ENCODE measurements around the gene NRTN. TPM values are rescaled to one million over a fixed set of nuclear protein-coding genes. Genes with fewer than 3 reads are reported as not detected.

Gene NRTN
- total and polyA plus RNA-seq, 2 donors, result 2.5 to 9.8 TPM

DNA sequence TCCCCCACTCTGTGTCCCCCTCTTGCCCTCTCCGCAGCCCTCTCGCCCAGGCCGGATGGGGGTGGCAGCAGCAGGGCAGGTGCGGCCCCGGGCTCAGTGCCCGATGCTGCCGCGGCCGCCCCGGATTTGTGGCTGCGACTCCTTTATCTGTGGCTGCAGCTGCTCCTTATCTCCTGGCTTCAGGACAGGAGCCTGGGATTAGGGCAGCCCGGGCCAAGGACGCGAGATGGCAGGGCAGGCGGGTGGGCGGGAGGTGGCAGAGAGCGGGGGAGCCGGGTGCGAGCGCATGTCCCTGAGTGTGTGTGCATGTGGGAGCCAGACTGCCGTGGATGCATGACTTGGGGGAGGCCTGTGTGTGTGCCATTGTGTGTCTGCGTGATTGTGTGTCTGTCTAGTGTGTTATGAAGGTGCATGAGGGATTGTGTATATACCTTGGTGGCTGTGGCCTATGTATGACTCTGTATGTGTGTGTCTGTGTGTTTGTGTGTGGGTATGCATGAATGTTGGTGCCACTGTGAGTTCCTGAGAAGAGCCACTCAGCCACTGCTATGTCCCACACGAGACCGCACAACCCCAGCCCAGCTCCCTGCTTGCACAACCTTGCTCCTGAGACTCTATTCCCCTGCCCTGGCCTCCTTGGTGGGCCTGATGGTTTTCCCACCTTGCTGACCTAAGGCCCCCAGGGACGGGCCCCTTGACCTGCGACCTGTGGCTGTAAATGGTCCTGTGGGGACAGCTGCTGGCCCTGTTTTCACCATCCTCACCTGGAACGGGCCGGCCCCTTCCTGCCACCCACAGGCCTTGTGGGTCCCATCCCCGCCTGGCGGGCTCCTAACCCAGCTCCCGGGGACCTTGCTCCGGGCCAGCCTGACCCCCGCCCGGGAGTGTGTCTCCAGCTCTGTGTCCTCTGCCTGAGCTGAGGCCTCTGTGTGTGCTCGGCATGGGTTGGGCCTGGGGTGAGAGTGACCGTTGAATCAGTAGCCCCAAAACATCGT lies 5.3 kb upstream of the NRTN start:
- no peak for DNase-seq (ENCODE audit: extremely low spot score)
- WGBS, result 53% methylated on average over 37 of the region's 37 CpGs
- H3K27ac ChIP-seq (ENCODE audit: low read depth), result no peak overlapping the region
- H3K4me3 ChIP-seq (ENCODE audit: low read depth, low read length), result no peak overlapping the region
- no peaks in the 10 kb centered on the region for H3K4me1 ChIP-seq (ENCODE audit: insufficient read depth)
- no peaks in the 10 kb centered on the region for H3K36me3 ChIP-seq (ENCODE audit: insufficient read depth)

- H3K36me3 ChIP-seq (ENCODE audit: insufficient read depth), result no peaks in the 10 kb centered on the region
- no peak overlapping the region for H3K27ac ChIP-seq (ENCODE audit: low read depth)
- DNase-seq (ENCODE audit: extremely low spot score), result no peak
- 77% methylated on average over 17 of the region's 17 CpGs for WGBS
- H3K4me1 ChIP-seq (ENCODE audit: insufficient read depth), result no peaks in the 10 kb centered on the region
- H3K4me3 ChIP-seq (ENCODE audit: low read depth, low read length), result no peak overlapping the region
These were observed 4.3 kb upstream of the NRTN start for GRCh38 chr19:5800361-5801270.

DNA sequence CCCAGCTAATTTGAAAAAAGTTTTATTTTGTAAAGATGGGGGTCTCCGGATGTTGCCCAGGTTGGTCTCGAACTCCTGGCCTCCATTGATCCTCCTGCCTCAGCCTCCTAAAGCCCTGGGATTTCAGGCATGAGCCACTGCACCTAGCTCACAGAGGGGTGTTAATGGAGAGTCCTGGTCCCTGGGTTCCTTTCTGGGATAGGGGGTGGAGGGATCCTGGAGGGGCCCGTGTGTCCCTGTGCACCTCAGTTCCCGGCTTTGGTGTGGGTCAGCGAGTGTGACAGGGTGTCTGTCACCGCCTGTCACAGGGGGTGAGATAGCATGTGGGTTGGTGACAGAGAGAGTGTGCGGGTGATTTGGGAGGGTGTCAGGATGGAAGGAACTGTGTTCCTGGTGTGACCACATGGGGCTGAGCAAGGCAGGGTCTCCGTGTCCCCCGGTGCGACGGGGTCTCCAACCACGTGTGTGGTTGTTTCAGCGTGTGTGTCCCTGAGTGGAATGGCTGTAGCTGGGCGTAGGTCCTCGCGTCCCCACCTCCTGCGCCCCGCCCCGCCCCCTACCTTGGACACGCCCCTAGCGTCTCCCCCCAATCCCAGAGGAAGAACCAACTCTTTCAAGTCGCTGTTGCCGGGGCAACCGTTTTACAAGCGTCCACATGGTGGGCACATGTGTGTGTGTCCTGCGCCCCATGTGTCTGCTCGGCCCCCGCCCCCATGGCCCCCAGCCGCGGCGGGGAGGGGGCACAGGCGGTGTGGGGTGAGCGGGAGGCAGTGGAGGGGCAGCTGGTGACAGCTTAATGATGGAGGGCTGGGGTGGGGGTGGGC lies 2.9 kb upstream of the NRTN start:
- peak; percentile 42 for DNase-seq (ENCODE audit: extremely low spot score)
- no peak overlapping the region for H3K4me3 ChIP-seq (ENCODE audit: low read depth, low read length)
- WGBS, result 16% methylated on average over 33 of the region's 33 CpGs
- no peak overlapping the region for H3K27ac ChIP-seq (ENCODE audit: low read depth)
- H3K36me3 ChIP-seq (ENCODE audit: insufficient read depth), result no peaks in the 10 kb centered on the region
- no peaks in the 10 kb centered on the region for H3K4me1 ChIP-seq (ENCODE audit: insufficient read depth)

GRCh38 chr19:5803441-5803751 lies 1.5 kb upstream of the NRTN start:
- Histone ChIP-seq H3K4me1 (ENCODE audit: insufficient read depth) (no peaks in the 10 kb centered on the region), H3K4me3 (ENCODE audit: low read depth, low read length) (peak overlapping the region; percentile 16), H3K36me3 (ENCODE audit: insufficient read depth) (no peaks in the 10 kb centered on the region), H3K27ac (ENCODE audit: low read depth) (no peak overlapping the region)
- no peak for DNase-seq (ENCODE audit: extremely low spot score)
- 7% methylated on average over 8 of the region's 8 CpGs for WGBS

DNA sequence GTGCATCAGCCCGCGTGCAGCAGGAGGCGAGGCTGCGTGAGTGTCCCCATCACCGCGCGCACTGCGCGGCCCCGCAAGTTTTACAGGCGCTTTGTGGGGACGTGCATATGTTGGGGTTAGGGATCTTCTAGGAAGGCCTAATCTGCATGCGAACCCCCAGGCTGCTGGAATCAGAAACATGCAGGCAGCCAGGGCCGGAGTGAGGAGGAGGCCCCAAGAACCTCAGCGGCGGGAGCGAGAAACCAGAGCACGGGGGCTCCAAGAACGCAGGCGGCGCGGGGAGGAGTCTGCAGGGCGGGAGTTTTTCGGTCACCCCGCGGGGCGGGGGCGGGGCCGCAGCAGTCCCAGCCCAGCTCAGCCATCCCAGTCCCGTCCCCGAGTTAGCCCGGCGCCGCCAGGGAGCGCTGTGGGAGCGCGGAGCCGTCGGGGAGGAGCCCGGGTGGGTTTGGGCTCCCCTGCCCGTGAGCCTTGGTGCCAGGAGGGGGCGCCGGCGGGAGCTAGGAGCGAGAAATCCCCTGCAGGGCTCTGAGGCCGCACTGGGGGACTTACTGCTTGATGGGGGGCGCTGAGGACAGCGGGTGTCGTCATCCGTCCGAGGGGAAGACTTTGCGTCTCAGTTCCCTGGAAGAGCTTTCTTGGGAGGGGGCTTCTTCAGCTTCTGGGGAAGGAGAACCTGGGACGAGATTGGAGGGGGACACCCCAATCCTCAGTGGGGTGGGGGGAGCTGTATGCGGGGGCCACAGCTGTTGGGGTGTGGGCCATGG lies 933 bp upstream of the NRTN start:
- Histone ChIP-seq H3K36me3 (ENCODE audit: insufficient read depth) (no peaks in the 10 kb centered on the region), H3K4me3 (ENCODE audit: low read depth, low read length) (peak overlapping the region; percentile 16), H3K4me1 (ENCODE audit: insufficient read depth) (no peaks in the 10 kb centered on the region), H3K27ac (ENCODE audit: low read depth) (no peak overlapping the region)
- under 1% methylated on average over 54 of the region's 54 CpGs for WGBS
- no peak for DNase-seq (ENCODE audit: extremely low spot score)

- H3K4me1 ChIP-seq (ENCODE audit: insufficient read depth), result no peaks in the 10 kb centered on the region
- H3K27ac ChIP-seq (ENCODE audit: low read depth), result no peak overlapping the region
- H3K4me3 ChIP-seq (ENCODE audit: low read depth, low read length), result peak overlapping the region; percentile 38
- H3K36me3 ChIP-seq (ENCODE audit: insufficient read depth), result no peaks in the 10 kb centered on the region
- 2% methylated on average over 46 of the region's 46 CpGs for WGBS
- no peak for DNase-seq (ENCODE audit: extremely low spot score)
These were observed 730 bp downstream of the NRTN start for GRCh38 chr19:5805462-5806132.

GRCh38 chr19:5806133-5806489 lies 1.2 kb downstream of the NRTN start:
- no peak for DNase-seq (ENCODE audit: extremely low spot score)
- H3K4me1 ChIP-seq (ENCODE audit: insufficient read depth), result no peaks in the 10 kb centered on the region
- no peak overlapping the region for H3K4me3 ChIP-seq (ENCODE audit: low read depth, low read length)
- H3K36me3 ChIP-seq (ENCODE audit: insufficient read depth), result no peaks in the 10 kb centered on the region
- WGBS, result 30% methylated on average over 6 of the region's 6 CpGs
- no peak overlapping the region for H3K27ac ChIP-seq (ENCODE audit: low read depth)

- Histone ChIP-seq H3K27ac (ENCODE audit: low read depth) (no peak overlapping the region), H3K4me1 (ENCODE audit: insufficient read depth) (no peaks in the 10 kb centered on the region), H3K4me3 (ENCODE audit: low read depth, low read length) (no peak overlapping the region), H3K36me3 (ENCODE audit: insufficient read depth) (no peaks in the 10 kb centered on the region)
- WGBS, result 90% methylated on average over 5 of the region's 5 CpGs
- no peak for DNase-seq (ENCODE audit: extremely low spot score)
These were observed 2.0 kb downstream of the NRTN start for GRCh38 chr19:5806905-5807304.

DNA sequence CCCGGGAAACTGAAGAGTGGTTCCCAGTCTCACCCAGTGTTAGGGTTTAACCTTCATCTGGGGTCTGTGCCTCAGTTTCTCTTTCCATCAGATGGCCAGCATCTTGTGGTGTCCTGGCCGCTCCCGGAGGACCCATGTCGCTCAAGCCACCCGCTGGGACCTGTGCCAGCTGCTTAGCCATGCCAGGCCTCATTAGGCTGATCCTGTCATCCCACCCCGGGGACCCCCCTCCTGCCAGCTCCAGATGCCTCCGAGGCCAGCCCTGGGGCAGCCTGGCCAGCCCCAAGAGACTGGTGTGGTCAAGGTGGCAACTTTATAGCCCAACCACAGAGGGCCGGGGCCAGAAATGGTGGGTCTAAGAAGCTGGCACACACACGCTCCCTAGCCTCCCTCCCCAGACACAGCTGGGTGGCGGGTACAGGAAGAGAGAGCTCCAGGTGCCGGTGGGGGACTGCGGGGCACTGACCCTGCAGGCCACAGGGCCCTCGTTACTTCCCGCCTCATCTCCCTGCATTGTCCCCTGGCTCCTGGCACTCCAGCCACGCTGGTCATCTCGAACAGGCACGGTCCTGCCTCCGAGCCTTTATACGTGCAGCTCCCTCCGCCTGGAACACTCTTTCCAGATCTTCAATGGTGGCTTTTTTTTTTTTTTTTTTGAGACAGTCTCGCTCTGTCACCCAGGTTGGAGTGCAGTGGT lies 3.4 kb downstream of the NRTN start:
- 87% methylated on average over 21 of the region's 21 CpGs for WGBS

DNA sequence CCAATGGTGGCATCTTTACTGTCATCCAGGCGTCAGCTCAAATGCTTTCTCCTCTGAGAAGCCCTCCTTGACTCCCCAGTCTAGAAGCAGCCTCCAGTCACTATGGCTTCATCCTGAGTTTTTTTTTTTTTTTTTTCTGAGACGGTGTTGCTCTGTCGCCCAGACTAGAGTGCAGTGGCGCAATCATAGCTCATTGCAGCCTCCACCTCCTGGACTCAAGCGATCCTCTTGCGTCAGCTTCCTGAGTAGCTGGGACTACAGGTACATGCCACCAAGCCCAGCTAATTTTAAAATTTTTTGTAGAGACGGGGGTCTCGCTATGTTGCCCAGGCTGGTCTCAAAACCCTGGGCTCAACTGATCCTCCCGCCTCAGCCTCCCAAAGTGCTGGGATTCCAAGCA lies 4.2 kb downstream of the NRTN start:
- no peak for DNase-seq (ENCODE audit: extremely low spot score)
- WGBS, result 91% methylated on average over 9 of the region's 9 CpGs
- no peaks in the 10 kb centered on the region for H3K4me1 ChIP-seq (ENCODE audit: insufficient read depth)
- H3K27ac ChIP-seq (ENCODE audit: low read depth), result no peak overlapping the region
- no peaks in the 10 kb centered on the region for H3K36me3 ChIP-seq (ENCODE audit: insufficient read depth)
- no peak overlapping the region for H3K4me3 ChIP-seq (ENCODE audit: low read depth, low read length)

More for the DNA sequence above, 3.4 kb downstream of the NRTN start:
- Histone ChIP-seq H3K27ac (ENCODE audit: low read depth) (no peak overlapping the region), H3K4me1 (ENCODE audit: insufficient read depth) (no peaks in the 10 kb centered on the region), H3K36me3 (ENCODE audit: insufficient read depth) (no peaks in the 10 kb centered on the region), H3K4me3 (ENCODE audit: low read depth, low read length) (no peak overlapping the region)
- no peak for DNase-seq (ENCODE audit: extremely low spot score)

- Histone ChIP-seq H3K4me1 (ENCODE audit: insufficient read depth) (no peaks in the 10 kb centered on the region), H3K27ac (ENCODE audit: low read depth) (no peak overlapping the region), H3K4me3 (ENCODE audit: low read depth, low read length) (no peak overlapping the region), H3K36me3 (ENCODE audit: insufficient read depth) (no peaks in the 10 kb centered on the region)
- no peak for DNase-seq (ENCODE audit: extremely low spot score)
- WGBS, result 78% methylated on average over 10 of the region's 10 CpGs
These were observed 4.6 kb downstream of the NRTN start for GRCh38 chr19:5809469-5809868.

DNA sequence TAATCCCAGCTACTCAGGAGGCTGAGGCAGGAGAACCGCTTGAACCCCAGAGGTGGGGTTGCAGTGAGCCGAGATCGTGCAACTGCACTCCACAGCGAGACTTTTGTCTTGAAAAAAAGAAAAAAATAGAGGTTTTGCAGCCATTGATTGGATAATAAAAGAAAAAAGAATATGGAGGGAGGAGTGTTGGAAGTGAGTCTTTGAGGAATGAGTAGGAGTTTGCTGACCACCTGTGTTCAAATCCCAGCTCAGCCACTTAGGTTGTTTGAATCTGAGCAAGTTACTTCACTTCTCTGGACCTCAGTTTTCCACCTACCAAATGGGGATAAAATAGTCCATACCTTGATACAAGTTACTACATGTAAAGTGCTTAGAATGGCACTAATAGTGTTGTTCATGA lies 6.2 kb downstream of the NRTN start:
- Histone ChIP-seq H3K36me3 (ENCODE audit: insufficient read depth) (no peaks in the 10 kb centered on the region), H3K4me3 (ENCODE audit: low read depth, low read length) (no peak overlapping the region), H3K4me1 (ENCODE audit: insufficient read depth) (no peaks in the 10 kb centered on the region), H3K27ac (ENCODE audit: low read depth) (no peak overlapping the region)
- no peak for DNase-seq (ENCODE audit: extremely low spot score)
- 92% methylated on average over 4 of the region's 4 CpGs for WGBS

Data from urinary bladder (tissue), 4 donors.